ENCODE data around the gene MUC20.

DNA sequence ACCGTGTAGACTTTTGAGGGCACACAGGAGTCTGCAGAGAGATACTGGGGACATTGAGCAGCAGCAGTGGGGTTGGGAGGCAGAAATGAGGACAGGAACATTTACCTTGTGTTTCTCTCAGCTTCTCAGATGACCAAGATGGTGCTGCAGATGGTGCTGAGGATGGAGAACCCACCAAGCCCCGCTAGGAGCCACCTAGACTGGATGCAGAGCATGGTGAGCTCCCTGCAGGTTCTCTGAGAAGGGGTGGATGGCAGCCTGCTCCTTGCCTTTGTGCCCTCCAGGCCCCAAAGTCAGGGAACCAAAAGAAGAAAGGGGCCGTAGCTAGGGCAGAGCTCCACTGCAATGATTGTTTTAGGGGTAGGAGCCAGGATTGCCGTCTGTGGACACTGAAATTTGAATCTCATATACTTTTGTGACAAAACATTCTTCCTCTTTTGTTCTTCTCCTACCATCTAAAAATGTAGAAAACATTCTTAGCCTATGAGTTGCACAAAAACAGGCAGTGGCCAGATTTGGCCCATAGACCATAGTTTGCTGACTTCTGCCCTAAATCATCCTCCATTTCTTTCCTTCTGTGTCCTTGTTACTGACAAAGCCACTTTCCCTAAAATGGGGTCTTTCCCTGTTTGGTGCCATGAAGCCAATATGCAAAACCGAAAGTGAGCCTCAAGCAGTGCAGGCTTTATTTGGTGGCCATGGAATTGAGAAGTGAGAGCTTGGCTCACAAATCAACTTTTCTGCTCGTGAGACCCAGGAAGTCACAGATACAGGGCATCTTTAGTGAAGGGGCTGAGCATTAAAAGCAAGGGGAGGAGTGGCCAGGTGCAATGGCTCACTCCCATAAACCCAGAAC is 11.9 kb upstream of the MUC20 start:
- TF ChIP-seq POLR2A (IDR thresholded peaks at IDR 0.05; ENCODE audit: low read depth, low read length) (no peak), POLR2AphosphoS5 (IDR thresholded peaks at IDR 0.05; ENCODE audit: low read depth, low read length) (no peak), TAF1 (IDR thresholded peaks at IDR 0.05; ENCODE audit: borderline replicate concordance, low read depth, low read length) (no peak)

Measured in GM12892 (cell line).